Activated naive CD8-positive, alpha-beta T cell (primary cell): ENCODE data around the gene MAPKAP1.
"Not testable (repeated sequence)": the region's sequence is repeated elsewhere in the genome, so short reads cannot be mapped to it uniquely, and the experiment has no call there.

Experiments
- H3K27ac Mint-ChIP-seq: one replicate; pipeline ENCODE4 v1.8.0; 2021; ENCODE audit warnings: mixed read lengths
- H3K27me3 Mint-ChIP-seq: one replicate; pipeline ENCODE4 v1.8.0; 2021; ENCODE audit warnings: mixed read lengths
- H3K36me3 Mint-ChIP-seq: one replicate; pipeline ENCODE4 v1.8.0; 2021; ENCODE audit warnings: mixed read lengths
- H3K4me1 Mint-ChIP-seq: one replicate; pipeline ENCODE4 v1.8.0; 2021; ENCODE audit warnings: low read depth, mixed read lengths
- H3K4me3 Mint-ChIP-seq: one replicate; pipeline ENCODE4 v1.8.0; 2021; ENCODE audit warnings: mild to moderate bottlenecking, mixed read lengths
- H3K9me3 Mint-ChIP-seq: one replicate; pipeline ENCODE4 v1.8.0; 2021; ENCODE audit warnings: low read depth, mixed read lengths

The MAPKAP1 gene

GRCh38 chr9:125568621-125569020, 138.4 kb downstream of the MAPKAP1 start:
- Mint-ChIP-seq H3K4me3 (no peak overlapping the region), H3K36me3 (peaks cover 20% of the 10 kb centered on the region), H3K4me1 (peaks cover 11% of the 10 kb centered on the region), H3K27ac (no peak overlapping the region), H3K9me3 (peaks cover 4% of the 10 kb centered on the region), H3K27me3 (no peaks in the 10 kb centered on the region)

DNA sequence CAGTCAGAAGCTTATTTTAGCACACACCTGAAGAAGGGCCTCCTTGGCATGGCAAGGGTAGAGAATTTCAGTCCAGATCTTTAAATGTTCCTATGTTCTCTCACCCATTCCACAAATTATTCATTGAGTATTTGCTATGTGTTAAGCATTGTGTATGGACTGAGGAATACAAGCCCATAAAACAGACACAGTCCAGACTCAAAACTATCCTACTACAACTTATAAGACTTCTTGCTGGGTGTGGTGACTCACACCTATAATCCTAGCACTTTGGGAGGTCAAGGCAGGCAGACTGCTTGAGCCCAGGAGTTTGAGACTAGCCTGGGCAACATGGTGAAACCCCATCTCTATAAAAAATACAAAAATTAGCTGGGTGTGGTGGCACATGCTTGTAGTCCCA, 141.0 kb downstream of the MAPKAP1 start:
- peaks cover 22% of the 10 kb centered on the region for H3K4me1 Mint-ChIP-seq

GRCh38 chr9:125565126-125565525, 141.9 kb downstream of the MAPKAP1 start:
- Mint-ChIP-seq H3K27me3 (no peaks in the 10 kb centered on the region), H3K27ac (no peak overlapping the region), H3K4me3 (no peak overlapping the region), H3K4me1 (peaks cover 24% of the 10 kb centered on the region), H3K36me3 (peaks cover 7% of the 10 kb centered on the region), H3K9me3 (no peaks in the 10 kb centered on the region)

More for the DNA sequence above, 141.0 kb downstream of the MAPKAP1 start:
- H3K9me3 Mint-ChIP-seq, H3K27me3 Mint-ChIP-seq, H3K27ac Mint-ChIP-seq, H3K4me3 Mint-ChIP-seq, H3K36me3 Mint-ChIP-seq: not testable (repeated sequence)

DNA sequence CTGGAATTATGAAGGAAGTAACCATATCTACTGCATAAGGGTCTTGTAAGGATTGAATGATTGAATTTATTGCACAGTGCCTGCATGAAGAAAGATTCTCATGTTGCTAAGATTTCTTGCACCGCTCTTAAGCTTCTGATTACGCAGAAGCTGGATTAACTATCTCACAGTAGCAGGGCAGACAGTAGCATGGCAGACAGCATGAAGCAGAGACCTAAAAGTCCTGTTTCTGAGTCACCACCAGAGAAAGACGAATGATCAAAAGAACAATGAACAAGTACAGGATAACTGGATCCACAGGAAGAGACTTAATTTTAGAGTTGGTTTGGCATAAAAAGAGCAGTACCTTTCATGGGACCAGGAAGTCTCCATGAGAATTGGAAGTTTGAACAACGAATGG, 142.4 kb downstream of the MAPKAP1 start:
- H3K36me3 Mint-ChIP-seq = peaks cover 7% of the 10 kb centered on the region
- H3K27ac Mint-ChIP-seq = no peak overlapping the region
- no peaks in the 10 kb centered on the region for H3K9me3 Mint-ChIP-seq
- no peak overlapping the region for H3K4me3 Mint-ChIP-seq
- peaks cover 24% of the 10 kb centered on the region for H3K4me1 Mint-ChIP-seq
- H3K27me3 Mint-ChIP-seq = no peaks in the 10 kb centered on the region

DNA sequence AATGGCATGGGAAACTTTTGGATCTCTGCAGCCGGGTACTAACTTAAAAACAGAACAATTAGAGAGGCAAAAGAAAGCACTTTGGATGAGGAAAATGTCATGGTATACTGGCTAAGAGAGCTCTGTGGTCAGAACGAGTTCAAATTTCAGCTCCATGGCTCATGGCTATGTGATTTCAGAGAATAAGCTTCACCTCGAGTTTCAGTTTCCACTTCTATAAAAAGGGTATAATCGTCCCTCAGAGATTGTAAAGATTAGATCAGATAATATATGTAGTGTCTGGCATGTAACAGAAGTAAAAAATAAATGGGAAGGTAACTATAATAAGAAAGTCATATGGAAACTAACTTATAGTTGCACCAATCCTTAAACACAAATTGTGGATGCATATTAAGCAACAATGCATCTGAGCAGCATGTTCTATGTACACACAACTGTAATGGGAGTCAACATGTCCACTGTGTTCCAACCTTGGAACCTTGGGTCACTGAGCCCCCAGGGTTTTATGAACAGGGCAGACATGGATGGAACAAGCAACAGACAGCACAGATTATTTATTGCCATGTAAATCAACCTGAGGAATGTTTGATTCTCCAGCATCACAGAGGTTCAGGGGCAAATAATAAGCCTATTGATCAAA, 145.4 kb downstream of the MAPKAP1 start:
- peaks cover 6% of the 10 kb centered on the region for H3K36me3 Mint-ChIP-seq
- peaks cover 21% of the 10 kb centered on the region for H3K4me1 Mint-ChIP-seq
- H3K27me3 Mint-ChIP-seq = no peaks in the 10 kb centered on the region
- no peaks in the 10 kb centered on the region for H3K9me3 Mint-ChIP-seq
- H3K27ac Mint-ChIP-seq = peak overlapping the region; percentile 71
- peak overlapping the region; percentile 9 for H3K4me3 Mint-ChIP-seq

GRCh38 chr9:125559894-125560293, 147.1 kb downstream of the MAPKAP1 start:
- H3K4me3 Mint-ChIP-seq = no peak overlapping the region
- no peaks in the 10 kb centered on the region for H3K27me3 Mint-ChIP-seq
- peaks cover 6% of the 10 kb centered on the region for H3K36me3 Mint-ChIP-seq
- H3K9me3 Mint-ChIP-seq = no peaks in the 10 kb centered on the region
- peak overlapping the region; percentile 52 for H3K27ac Mint-ChIP-seq
- H3K4me1 Mint-ChIP-seq = peaks cover 19% of the 10 kb centered on the region

GRCh38 chr9:125559194-125559593, 147.8 kb downstream of the MAPKAP1 start:
- Mint-ChIP-seq H3K4me3 (no peak overlapping the region), H3K9me3 (no peaks in the 10 kb centered on the region), H3K4me1 (peaks cover 13% of the 10 kb centered on the region), H3K27me3 (no peaks in the 10 kb centered on the region), H3K27ac (no peak overlapping the region), H3K36me3 (peaks cover 3% of the 10 kb centered on the region)

GRCh38 chr9:125558453-125559092, 148.4 kb downstream of the MAPKAP1 start:
- H3K27ac Mint-ChIP-seq = no peak overlapping the region
- H3K4me1 Mint-ChIP-seq = peaks cover 13% of the 10 kb centered on the region

DNA sequence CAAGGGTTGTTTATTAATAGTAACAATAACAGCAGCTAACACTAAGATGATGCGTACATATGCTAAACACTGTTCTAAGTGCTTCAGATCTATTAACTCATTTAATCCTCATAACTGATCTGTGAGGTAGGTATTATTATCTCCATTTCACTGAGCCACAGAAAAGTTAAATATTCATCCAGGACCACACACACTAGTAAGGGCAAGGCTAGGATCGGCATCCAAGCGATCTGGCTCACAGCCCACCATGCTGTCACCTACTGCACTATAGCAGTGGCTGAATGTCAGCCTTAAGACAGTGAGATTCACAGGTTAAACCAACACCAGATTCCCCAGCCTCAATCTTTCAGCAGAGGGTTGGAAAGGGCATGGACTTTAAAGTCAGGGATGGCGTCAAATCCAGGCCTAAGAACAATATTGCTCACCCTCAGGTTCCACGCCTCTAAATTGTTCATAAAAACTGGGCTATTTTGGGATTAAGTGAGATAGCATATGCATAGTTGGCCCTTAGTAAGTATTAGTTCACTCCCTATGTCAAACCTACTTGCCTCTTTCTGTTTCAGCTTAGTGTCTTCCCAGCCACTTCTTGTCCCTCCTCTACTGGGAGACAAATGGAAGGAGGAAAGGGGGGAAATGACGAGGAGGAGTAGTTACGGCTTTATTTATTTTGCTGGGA, 150.8 kb downstream of the MAPKAP1 start:
- no peaks in the 10 kb centered on the region for H3K27me3 Mint-ChIP-seq
- no peaks in the 10 kb centered on the region for H3K9me3 Mint-ChIP-seq
- H3K36me3 Mint-ChIP-seq = peaks cover 7% of the 10 kb centered on the region
- H3K4me1 Mint-ChIP-seq = peaks cover 2% of the 10 kb centered on the region
- no peak overlapping the region for H3K27ac Mint-ChIP-seq
- H3K4me3 Mint-ChIP-seq = no peak overlapping the region

More at GRCh38 chr9:125558453-125559092, 148.4 kb downstream of the MAPKAP1 start:
- peaks cover 7% of the 10 kb centered on the region for H3K36me3 Mint-ChIP-seq
- H3K4me3 Mint-ChIP-seq = no peak overlapping the region
- H3K27me3 Mint-ChIP-seq = no peaks in the 10 kb centered on the region
- H3K9me3 Mint-ChIP-seq = no peaks in the 10 kb centered on the region

- Mint-ChIP-seq H3K27me3 (no peaks in the 10 kb centered on the region), H3K4me1 (no peaks in the 10 kb centered on the region), H3K4me3 (no peak overlapping the region), H3K36me3 (peaks cover 7% of the 10 kb centered on the region), H3K9me3 (no peaks in the 10 kb centered on the region), H3K27ac (no peak overlapping the region)
Observed at GRCh38 chr9:125554726-125555125, 152.3 kb downstream of the MAPKAP1 start.

DNA sequence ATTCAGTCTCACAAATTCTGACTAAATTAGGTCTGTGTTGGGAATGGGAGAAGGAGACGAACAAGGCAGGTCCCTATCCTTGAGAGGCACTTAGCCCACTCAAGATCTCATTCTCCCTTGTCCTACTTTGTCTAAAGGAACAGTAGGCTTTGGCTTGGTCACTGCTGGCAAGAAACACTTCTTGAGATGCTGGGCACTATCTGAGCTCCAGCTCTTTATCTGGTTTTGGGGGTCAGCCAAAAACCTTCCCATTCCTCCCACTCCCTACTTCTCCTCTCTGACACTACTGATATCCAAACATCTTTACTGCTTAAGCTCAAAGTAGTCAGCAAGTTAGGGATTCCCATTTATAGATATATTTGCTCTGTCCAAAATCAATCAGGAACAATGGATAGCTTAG, 155.2 kb downstream of the MAPKAP1 start:
- H3K27me3 Mint-ChIP-seq = no peaks in the 10 kb centered on the region
- no peaks in the 10 kb centered on the region for H3K9me3 Mint-ChIP-seq
- H3K4me1 Mint-ChIP-seq = no peaks in the 10 kb centered on the region
- H3K4me3 Mint-ChIP-seq = no peak overlapping the region
- peaks cover 5% of the 10 kb centered on the region for H3K36me3 Mint-ChIP-seq
- no peak overlapping the region for H3K27ac Mint-ChIP-seq

GRCh38 chr9:125549891-125550885, 156.8 kb downstream of the MAPKAP1 start:
- no peaks in the 10 kb centered on the region for H3K27me3 Mint-ChIP-seq
- peaks cover 5% of the 10 kb centered on the region for H3K36me3 Mint-ChIP-seq
- no peaks in the 10 kb centered on the region for H3K4me1 Mint-ChIP-seq
- no peak overlapping the region for H3K27ac Mint-ChIP-seq
- H3K9me3 Mint-ChIP-seq = no peaks in the 10 kb centered on the region
- no peak overlapping the region for H3K4me3 Mint-ChIP-seq

DNA sequence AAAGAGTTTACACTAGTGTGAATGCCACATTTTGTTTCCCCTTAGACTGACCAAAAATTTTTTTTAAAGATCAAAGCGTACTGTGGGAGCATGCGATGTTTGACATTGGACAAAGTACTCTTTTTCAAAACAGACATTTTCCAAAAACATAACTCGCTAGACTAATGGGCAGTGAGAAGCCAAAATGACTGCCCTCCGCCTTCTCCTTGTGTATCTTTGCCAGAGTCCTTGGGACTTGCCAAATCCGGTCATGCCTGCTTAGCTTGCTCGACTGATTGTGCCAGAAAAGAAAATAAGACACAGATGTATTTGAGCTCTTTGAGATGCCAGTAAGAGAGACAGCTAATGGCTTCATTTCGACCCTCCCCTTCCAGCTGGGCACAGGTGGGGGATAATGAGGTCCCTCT, 157.5 kb downstream of the MAPKAP1 start:
- H3K4me1 Mint-ChIP-seq = no peaks in the 10 kb centered on the region
- no peaks in the 10 kb centered on the region for H3K9me3 Mint-ChIP-seq
- H3K36me3 Mint-ChIP-seq = peaks cover 5% of the 10 kb centered on the region
- no peak overlapping the region for H3K4me3 Mint-ChIP-seq
- H3K27ac Mint-ChIP-seq = no peak overlapping the region
- H3K27me3 Mint-ChIP-seq = no peaks in the 10 kb centered on the region

DNA sequence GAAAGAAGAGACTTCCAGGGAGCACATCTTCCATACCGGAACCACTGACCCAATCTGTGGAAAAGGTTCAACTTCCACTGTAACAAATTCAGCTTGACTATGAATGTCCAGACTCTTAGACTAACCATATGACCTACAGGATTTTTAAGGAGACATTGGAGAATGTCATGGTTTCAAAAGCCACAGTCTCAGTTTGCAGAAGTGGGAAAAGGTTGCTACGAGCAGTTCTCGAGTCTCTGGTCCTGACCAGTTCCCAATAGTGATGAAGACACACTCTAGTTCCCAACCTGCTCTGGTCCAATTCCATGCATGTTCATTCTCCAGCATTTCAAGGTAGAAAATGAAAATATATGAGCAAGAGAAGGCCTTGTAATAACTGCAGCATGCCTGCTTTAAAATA, 158.0 kb downstream of the MAPKAP1 start:
- peaks cover 2% of the 10 kb centered on the region for H3K36me3 Mint-ChIP-seq

More for the DNA sequence above, 158.0 kb downstream of the MAPKAP1 start:
- Mint-ChIP-seq H3K4me1 (no peaks in the 10 kb centered on the region), H3K9me3 (no peaks in the 10 kb centered on the region), H3K4me3 (no peak overlapping the region), H3K27ac (no peak overlapping the region), H3K27me3 (no peaks in the 10 kb centered on the region)
